ENCODE data around the gene KRT77. TPM values are rescaled to one million over a fixed set of nuclear protein-coding genes. Genes with fewer than 3 reads are reported as not detected.

KRT77 gene
- total RNA-seq, 4 donors from 2014 or later: not detected

DNA sequence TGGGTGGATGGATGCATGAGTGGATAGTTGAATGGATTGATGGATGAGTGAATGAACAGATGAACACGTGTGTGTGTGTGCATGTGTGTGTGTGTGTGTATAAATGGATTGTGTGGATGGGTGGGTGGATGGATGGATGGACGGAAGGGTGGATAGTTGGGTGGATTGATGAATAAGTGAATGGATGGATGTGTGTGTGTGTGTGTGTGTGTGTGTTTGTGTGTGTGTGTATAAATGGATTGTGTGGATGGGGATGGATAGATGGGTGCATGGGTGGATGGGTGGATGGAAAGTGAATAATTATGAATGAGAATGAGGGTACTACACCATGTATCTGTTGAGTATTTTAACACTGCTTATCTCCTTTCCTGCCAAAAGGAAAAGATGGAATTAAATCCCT lies 986 bp downstream of the KRT77 start:
- peaks cover 19% of the 10 kb centered on the region for H3K27me3 ChIP-seq
- no peaks in the 10 kb centered on the region for H3K9me3 ChIP-seq
- H3K4me3 ChIP-seq: no peak overlapping the region
- in situ Hi-C loops (cut with MboI; ENCODE audit: low pct_ligation_motif_present in 1 of 4, low pct_unique_long_range_greater_than_20kb in 1 of 4, low sequenced_read_pairs in 3 of 4): no loop called here
- TF ChIP-seq POLR2A (IDR thresholded peaks at IDR 0.05) (no peak), EP300 (IDR thresholded peaks at IDR 0.05; ENCODE audit: low read depth) (no peak), POLR2AphosphoS5 (IDR thresholded peaks at IDR 0.05) (no peak)
- TF ChIP-seq, protein P1, sequence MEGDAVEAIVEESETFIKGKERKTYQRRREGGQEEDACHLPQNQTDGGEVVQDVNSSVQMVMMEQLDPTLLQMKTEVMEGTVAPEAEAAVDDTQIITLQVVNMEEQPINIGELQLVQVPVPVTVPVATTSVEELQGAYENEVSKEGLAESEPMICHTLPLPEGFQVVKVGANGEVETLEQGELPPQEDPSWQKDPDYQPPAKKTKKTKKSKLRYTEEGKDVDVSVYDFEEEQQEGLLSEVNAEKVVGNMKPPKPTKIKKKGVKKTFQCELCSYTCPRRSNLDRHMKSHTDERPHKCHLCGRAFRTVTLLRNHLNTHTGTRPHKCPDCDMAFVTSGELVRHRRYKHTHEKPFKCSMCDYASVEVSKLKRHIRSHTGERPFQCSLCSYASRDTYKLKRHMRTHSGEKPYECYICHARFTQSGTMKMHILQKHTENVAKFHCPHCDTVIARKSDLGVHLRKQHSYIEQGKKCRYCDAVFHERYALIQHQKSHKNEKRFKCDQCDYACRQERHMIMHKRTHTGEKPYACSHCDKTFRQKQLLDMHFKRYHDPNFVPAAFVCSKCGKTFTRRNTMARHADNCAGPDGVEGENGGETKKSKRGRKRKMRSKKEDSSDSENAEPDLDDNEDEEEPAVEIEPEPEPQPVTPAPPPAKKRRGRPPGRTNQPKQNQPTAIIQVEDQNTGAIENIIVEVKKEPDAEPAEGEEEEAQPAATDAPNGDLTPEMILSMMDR (IDR thresholded peaks at IDR 0.05): no peak
- 79 to 100% methylated on average over 2 of the region's 2 CpGs for WGBS, 2 donors (ENCODE audit: low coverage in 1 of 2)
- H3K4me1 ChIP-seq: no peaks in the 10 kb centered on the region
- intact Hi-C loops (cut with DNase I; ENCODE audit: low total_unique reads): no loop called here
- H3K27ac ChIP-seq: no peak overlapping the region
- no peaks in the 10 kb centered on the region for H3K36me3 ChIP-seq
- no peak for DNase-seq

DNA sequence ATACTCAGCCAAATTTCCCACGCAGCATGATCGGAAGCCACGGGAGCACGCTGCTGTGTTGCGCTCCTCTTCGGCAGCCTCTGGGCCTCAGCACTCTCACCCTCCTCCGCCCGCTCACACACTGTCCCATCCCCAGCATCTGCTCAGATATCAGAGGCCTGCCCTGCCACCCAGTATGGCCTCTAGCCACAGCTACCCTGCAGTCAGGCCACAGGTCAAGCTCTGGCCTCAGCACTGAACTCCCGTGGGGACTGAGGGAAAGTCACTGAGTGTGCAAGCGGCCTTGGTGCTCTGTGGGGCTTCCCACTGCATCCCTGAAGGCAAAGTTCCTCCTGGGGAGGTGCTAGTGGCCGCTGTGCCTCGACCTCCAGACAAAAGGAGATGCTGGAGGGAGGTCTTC lies 2.0 kb downstream of the KRT77 start:
- in situ Hi-C loops (cut with MboI; ENCODE audit: low pct_ligation_motif_present in 1 of 4, low pct_unique_long_range_greater_than_20kb in 1 of 4, low sequenced_read_pairs in 3 of 4) (no loop called here), intact Hi-C loops (cut with DNase I; ENCODE audit: low total_unique reads) (no loop called here)
- no peaks in the 10 kb centered on the region for H3K4me1 ChIP-seq
- no peak overlapping the region for H3K4me3 ChIP-seq
- peaks cover 26% of the 10 kb centered on the region for H3K27me3 ChIP-seq
- H3K27ac ChIP-seq: no peak overlapping the region
- no peaks in the 10 kb centered on the region for H3K36me3 ChIP-seq
- DNase-seq: no peak
- 81% methylated on average over 12 of the region's 12 CpGs; no CpG with 5 or more reads in 1 of the 2 donors for WGBS, 2 donors (ENCODE audit: low coverage in 1 of 2)
- no peak for TF ChIP-seq POLR2AphosphoS5 (IDR thresholded peaks at IDR 0.05)
- TF ChIP-seq, protein P1 (IDR thresholded peaks at IDR 0.05): no peak
- TF ChIP-seq POLR2A (IDR thresholded peaks at IDR 0.05): no peak
- TF ChIP-seq EP300 (IDR thresholded peaks at IDR 0.05; ENCODE audit: low read depth): no peak
- H3K9me3 ChIP-seq: no peaks in the 10 kb centered on the region

DNA sequence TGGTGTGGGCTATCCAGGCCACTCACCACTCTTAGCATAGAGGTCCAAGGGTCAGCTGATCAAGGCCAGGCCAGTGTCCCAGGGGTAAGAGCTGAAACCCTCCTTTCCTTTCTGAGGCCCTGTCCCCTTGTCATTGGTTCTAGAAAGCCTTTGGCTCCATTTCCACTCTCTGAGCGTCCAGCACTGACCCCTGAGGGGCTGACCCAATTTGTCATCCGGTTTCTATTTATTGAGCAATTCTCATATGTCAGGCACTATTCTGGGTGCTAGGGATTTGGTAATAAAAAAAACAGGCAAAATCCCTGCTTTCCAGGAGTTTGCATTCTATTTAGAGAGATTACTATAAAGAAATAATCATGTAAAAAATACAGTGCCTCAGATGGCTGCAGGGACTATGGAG lies 3.4 kb downstream of the KRT77 start:
- Histone ChIP-seq H3K4me3 (no peak overlapping the region), H3K27ac (no peak overlapping the region), H3K4me1 (no peaks in the 10 kb centered on the region), H3K36me3 (no peaks in the 10 kb centered on the region), H3K27me3 (peaks cover 24% of the 10 kb centered on the region), H3K9me3 (no peaks in the 10 kb centered on the region)
- 80% methylated on average over 2 of the region's 2 CpGs; no CpG with 5 or more reads in 1 of the 2 donors for WGBS, 2 donors (ENCODE audit: low coverage in 1 of 2)
- intact Hi-C loops (cut with DNase I; ENCODE audit: low total_unique reads) (no loop called here), in situ Hi-C loops (cut with MboI; ENCODE audit: low pct_ligation_motif_present in 1 of 4, low pct_unique_long_range_greater_than_20kb in 1 of 4, low sequenced_read_pairs in 3 of 4) (no loop called here)
- TF ChIP-seq POLR2AphosphoS5 (IDR thresholded peaks at IDR 0.05): no peak
- TF ChIP-seq, protein P1 (IDR thresholded peaks at IDR 0.05): no peak
- TF ChIP-seq POLR2A (IDR thresholded peaks at IDR 0.05): no peak
- no peak for DNase-seq

DNA sequence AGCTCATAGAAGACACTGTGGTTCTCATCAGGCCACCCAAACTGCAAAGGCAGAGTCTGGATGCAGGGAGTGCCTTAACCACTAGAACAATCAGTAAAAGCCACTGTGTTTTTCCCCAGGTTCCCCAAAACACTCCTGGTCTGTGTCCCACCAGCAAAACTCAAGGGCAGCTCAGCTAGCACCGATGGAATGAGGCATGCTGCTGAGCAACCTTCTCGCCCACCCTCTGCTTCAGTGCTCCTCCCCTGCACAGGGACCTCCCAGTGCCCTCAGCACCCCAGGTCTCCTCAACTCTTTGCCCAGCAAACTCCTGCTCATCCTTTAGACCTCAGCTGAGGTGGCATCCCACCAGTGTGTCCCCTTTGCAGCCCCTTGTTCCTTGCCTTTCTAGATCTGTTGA lies 4.0 kb downstream of the KRT77 start:
- Histone ChIP-seq H3K9me3 (no peaks in the 10 kb centered on the region), H3K4me3 (no peak overlapping the region), H3K36me3 (no peaks in the 10 kb centered on the region), H3K27me3 (peaks cover 24% of the 10 kb centered on the region), H3K27ac (no peak overlapping the region), H3K4me1 (no peaks in the 10 kb centered on the region)
- in situ Hi-C loops (cut with MboI; ENCODE audit: low pct_ligation_motif_present in 1 of 4, low pct_unique_long_range_greater_than_20kb in 1 of 4, low sequenced_read_pairs in 3 of 4): no loop called here
- 88% methylated on average over 2 of the region's 2 CpGs; no CpG with 5 or more reads in 1 of the 2 donors for WGBS, 2 donors (ENCODE audit: low coverage in 1 of 2)
- intact Hi-C loops (cut with DNase I; ENCODE audit: low total_unique reads): no loop called here
- DNase-seq: no peak
- no peak for TF ChIP-seq POLR2AphosphoS5 (IDR thresholded peaks at IDR 0.05)
- TF ChIP-seq EP300 (IDR thresholded peaks at IDR 0.05; ENCODE audit: low read depth): no peak
- TF ChIP-seq, protein P1 (IDR thresholded peaks at IDR 0.05): no peak
- TF ChIP-seq POLR2A (IDR thresholded peaks at IDR 0.05): no peak

All from transverse colon (tissue), 4 donors.